Hematopoietic multipotent progenitor cell treated with erythropoietin and hydrocortisone succinate and interleukin-3 and kit ligand, for 17 days (in vitro differentiated cells): ENCODE data around the gene AGBL4.

Experiments
- DNase-seq: peaks from one replicate; pipeline ENCODE4 v3.0.0-alpha.2; 2015; ENCODE audit warnings: low spot score

The AGBL4 gene

DNA sequence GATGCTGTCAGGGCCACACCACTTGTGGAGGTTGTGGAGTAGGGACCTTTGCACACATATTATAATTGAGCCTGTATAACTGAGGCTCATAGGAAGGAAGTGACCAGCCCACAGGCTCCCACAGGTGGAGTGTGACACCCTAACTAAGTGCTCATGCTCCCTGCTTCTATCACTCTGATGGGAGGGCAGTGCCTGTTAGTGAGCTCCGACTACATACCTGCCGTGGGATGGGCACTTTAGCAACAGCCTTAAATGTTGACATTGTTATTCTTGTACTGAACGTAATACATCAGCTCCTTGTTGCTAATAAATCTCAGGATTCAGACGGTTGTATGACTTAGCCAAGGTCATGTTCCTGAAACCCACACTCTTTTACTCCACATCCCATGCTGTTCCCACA, 1305.0 kb downstream of the AGBL4 start:
- no peak for DNase-seq

DNA sequence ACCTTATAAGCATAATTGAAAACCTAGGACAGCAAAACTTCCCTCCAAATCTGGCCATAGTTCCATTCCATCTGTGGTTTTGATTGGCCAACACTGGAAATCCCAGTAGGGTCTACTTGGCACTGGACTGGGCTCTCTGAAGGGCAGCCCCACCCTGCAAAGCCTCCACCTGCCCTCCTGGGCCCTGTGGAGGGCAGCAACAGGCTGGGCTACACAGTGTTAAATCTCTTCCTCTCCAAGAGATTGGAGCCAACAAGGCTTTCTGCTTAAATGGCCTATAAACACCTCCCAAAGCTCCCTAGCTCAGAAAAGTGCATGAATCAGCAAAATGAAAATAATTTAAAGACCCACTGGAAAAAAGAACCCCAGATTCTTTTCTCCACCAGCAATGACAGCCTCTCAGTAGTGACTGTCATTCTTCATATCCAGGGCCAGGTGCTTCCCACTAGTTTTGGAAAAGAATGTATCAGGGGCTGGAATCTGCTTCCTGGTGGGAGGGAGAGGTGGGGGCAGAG, 1305.6 kb downstream of the AGBL4 start:
- DNase-seq = no peak

DNA sequence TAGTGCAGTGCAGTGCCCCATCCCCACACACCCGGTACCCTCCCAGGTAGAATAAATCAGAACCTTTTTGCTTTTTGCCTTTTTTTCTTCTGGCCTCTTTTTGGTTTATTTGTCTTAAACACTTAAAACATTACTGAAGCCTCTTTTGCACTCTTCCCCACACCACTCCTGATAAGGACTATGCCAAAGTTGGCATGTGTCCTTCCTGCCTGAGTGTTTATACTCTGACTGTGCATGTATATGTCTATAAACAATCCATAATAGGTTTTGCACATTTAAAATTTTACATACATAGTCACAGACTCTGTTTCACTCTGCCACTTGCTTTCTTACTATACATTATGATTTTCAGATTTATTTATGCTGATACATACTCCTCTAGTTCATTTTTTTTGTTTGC, 1306.7 kb downstream of the AGBL4 start:
- DNase-seq = no peak

DNA sequence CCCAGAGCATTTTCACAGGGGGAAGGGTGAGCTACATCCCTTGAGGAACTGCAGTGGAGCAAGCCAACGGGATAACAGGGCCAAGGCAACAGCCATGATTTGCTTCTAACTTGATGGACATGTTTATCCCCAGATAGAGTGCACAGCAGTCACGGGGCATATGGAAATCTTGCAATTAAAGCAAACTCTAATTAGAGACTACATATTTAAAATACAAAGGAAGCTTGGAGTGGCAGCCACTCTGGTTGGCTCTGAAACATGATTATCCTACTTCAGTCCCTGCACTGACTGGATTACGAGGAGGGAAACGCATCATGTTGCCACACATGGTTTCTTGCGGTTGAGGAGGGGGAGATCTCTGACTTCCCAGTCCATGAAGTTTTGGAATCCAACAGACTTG, 1307.8 kb downstream of the AGBL4 start:
- no peak for DNase-seq

DNA sequence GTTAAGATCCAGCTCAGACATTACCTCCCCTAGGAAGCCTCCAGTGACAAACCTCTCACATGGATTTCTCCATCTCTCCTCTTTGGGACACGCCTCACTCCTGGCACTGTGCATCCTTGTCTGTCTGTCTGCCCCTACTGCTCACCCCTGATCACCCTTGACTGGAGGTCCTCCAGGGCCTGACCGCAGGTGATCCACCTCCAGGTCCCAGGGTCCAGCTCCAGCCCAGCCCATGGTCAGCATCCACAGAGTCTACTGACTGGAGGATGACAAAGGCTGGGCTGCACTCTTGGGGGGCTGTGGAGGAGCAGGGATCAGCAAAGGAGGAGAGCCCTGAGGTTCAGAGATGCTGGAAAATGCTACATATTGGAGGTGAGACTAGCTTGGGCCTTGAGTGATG, 1312.8 kb downstream of the AGBL4 start:
- DNase-seq = no peak

DNA sequence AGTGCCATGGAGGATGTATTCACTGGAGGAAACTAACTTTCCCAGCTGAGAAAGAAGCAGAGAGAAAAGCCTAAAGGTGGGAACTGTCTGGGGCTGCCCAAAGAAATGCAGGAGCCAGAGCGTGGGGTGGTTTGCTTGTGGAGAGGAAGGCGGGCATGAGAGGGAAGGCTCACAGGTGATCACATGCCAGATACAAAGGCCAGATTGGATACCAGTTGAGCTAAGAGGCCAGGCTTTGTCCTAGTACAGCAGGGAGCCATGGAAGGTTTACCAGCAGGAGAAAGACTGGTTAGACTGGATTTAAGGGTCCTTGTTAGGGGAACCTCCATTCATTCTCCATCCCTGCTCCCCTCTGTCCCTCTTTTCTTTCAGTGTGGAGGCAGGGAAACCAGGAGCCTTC, 1313.4 kb downstream of the AGBL4 start:
- DNase-seq = no peak

DNA sequence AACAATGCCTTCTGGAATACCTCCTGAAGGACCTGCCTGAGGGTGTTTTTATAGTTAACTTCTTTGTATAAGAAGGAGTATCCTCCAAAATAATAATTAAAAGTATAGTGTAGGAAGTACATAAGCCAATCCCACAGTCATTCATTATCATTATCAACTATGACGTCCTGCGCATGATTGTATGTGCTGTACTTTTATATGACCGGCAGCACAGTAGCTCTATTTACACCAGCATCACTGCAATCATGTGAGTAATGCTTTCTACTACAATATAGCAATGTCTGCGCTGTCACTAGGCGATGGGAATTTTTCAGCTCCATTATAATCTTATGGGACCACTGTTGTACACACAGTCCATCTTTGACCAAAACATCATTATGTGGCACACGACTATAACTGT, 1319.0 kb downstream of the AGBL4 start:
- no peak for DNase-seq

DNA sequence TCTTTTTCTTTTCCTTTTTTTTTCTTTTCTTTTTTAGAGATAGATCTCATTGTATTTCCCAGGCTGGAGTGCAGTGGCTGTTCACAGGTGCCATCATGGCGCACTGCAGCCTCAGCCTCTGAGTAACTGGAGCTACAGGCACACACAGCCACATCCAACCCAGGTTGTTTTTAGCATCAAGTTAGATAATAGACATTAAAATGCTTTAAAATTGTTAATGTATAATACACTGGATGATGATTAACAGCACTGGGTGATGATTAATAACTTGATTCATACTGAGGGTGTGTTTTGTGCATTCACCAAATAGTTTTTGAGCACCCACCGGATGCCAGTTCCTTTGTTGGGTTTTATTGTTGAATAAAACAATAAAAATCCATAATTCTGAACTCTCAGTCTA, 1322.3 kb downstream of the AGBL4 start:
- no peak for DNase-seq

DNA sequence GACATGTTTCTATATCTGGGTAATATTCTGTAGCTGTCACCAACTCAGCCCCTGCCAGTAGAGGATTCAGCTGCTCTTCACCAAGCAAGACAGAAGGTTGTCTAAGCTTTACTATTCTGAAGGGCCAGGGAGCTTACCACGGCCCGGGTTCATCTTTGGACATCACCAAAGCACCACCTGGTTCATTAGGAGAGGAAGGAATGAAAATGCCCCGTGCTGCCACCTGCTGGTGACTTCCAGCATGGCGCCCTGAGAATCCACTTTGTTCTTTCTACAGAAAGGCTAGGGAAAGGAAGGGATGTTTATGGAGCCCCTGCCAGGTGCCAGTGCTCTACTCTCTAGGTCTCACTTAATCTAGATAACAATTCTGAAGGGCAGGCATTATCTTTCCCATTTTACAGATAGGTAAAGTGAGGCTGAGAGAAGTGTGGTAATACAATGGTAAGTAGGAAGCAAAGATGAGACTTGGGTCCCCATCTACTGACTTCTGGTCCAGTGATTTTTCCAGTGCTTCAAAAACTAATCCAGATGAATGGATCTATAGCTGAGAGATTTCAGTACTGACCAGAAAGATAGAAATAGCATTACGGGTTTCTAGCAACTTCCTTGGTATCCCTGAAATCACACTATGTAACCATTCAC, 1326.6 kb downstream of the AGBL4 start:
- DNase-seq = peak; percentile 46

DNA sequence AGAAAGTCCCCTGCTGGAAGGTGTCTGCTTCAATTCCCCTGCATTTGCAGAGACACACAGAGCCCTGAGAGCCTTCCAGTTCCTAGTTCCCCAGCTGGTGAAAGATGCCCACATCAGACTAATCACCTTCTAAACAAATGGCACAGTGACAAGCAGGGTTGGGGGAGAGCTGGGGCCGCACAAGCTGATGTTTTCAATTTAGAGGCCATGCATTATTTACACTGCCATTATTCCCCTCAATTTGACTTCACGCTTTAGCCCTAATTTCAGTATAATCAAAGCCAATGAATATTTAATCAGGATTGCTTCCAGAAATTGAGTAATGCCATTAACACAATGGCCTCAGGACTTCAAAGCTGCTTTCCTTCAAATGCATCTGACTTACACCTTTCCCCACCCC, 1328.6 kb downstream of the AGBL4 start:
- DNase-seq = no peak

DNA sequence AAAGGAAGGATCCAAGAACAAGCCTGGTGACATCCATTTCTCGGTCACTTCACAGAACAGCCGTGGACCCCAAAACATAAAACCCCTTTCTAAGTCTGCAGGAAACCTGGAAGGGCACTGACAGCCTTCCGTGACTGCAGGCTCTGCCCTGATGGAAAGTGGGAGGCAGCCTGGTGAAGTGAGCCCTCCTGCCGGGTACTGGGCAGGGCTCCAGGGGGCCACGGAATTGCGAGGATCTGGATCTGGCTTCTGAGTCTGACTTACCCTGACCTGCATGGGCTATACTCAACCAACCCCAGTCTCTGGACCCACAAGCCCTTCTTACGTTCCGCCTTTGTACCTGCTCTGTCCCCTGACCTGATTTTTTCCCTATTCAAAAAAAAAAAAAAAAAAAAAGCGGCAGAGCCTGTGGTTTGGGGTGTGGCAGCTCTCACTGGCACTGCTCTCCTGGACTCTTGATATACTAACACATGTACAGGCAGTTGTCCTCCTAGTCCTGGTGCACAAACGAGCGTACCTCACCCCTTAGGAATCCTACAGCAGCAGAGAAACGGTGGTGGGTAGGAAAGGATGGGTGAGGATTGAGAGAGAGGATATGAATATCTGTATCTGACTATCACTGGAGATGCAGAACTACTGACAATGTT, 1330.0 kb downstream of the AGBL4 start:
- DNase-seq = no peak

DNA sequence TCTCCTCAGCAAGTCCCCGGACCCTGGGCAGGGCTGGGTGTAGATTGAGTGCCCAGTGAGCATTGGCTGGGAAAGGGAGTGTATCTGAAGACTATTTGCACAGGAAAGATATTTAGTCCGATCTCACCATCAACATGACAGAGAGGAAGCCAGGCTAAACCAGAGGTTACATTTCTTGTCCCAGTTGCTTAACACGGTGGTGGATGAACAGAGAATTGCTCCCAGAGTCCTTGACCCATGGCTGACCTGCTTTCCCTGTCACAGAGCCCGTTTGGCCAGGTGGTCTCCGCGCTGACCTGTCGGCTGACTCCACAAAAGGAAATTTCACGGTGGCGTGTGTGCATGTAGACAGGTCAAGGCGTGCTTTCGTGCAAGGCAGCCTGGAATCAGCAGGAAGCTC, 1330.6 kb downstream of the AGBL4 start:
- DNase-seq = no peak

DNA sequence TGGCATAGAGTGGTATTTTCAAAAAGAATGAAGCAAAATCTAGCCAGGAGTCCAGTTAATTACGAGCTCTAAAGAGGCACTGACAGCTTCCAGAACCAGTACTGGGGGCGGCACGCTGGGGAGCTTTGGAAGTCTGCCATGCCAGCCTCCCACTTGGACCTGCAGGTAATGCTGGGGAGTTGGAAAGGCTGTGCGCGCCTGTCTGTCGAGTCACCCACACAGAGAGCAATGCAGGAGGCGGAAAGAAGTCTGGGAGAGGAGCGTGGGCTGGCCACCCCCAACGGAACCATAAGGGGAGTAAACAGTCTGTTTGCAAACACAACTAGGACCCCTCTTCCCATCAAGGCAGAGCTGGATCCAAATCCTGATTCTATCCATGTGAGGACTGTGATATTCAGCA, 1331.5 kb downstream of the AGBL4 start:
- DNase-seq = no peak

DNA sequence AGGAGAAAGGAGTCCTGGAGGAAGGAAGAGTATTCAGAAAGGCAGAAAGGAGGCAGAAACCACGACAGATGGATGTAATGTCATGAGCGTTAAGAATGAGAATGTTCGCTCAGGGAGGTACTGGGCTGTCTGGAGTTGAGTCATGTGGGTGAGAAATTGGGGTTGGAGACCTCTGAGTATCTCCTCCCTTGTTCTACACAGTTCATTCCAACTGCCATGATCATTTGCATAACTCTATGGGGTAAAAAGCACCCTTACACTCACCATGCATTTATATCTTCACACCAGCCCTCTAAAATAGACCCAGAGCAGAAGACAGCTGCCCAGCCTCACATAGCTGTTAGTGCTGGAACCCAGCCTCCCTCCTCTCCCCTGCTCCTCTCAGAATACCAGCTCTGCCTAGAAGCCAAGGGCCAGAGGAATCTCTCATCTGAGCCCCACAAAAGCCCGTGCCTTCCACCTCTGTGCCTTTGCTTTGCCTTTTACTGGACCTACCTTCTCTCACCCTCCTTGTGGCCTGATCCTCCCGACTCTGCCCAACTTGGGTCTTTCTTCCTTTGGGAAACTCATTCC, 1332.2 kb downstream of the AGBL4 start:
- DNase-seq = no peak

DNA sequence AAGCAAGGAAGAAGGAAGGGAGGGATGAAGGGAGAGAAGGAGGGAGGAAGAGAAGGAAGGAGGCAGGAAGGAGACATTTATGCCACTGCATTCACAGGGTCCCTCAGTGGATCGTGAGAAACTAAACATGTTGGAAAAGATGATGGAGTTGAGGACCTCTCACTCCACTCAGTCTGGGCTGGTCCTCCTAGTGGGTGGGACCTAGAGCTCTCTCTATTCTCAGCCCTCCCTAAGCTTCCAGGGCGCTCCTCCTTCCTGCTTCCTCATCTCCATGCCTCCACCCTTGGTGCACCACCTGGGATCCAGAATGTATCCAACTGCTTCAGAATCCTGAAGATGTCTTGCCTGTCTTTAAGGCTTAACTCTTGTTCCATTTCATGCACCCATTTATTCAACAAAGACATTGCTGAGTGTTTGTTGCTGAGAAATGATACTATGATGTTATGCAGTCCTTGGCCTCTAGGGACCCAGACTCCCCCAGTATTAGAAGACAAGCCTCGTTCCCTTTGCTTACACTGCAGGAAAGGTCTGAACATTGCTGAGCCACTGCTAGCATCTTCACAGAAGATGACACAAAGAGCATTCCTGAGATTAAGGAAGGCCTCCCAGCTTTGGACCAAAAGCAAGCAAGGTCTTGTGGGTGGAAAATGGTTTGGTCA, 1335.5 kb downstream of the AGBL4 start:
- no peak for DNase-seq

DNA sequence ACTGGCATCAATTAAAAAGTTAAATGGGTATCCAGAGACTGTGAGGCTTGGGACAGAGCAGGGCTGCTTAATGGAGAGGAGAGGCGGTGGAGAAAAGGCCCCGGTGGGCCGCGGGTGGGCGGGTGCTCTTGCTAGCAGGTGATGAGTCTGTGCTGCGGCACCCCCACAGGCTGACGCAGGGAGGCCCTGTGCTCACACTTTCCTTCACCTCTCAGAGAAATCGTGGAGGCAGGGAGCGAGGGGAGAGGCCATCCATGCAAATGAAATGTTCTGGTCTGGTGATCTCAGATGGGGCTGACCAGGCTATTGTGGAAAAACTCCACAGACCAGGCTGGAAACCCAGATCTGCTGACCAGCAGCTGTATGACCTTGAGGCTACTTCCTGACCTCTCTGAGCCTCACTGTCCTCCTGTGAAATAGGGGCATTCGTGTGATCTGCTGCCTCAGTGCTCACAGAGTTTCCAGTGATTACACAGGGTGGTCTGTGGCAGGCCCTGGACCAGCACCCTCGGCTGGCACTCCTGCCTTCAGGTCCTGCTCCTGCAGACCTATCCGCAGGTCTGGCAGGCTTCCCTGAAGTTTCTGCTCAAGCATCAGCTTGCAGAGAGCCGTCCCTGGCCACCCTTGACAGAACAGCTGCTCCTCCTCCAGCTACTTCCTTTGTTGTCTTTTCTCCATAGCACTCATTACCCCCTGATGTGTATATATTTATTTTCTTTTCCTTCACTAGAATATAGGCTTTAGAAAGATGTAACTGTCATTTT, 1336.3 kb downstream of the AGBL4 start:
- DNase-seq = no peak

DNA sequence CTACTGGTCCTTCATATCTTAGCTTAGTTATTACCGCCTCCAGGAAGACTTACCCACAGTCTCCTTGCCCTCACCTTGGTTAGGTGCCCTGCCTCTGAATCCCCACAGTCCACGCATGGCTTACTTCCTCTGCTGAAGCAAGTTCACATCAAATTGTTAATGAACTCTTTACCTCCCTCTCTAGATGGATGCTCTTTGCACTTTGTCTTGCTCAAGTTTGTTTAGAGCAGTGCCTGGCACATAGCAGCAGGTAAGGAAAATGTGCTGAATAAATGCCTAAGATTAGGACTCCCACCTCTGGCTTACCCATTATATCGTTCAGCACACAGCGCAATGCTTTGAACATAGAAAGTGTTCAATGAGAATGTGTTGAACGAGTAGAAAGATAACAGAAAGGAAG, 1337.6 kb downstream of the AGBL4 start:
- no peak for DNase-seq

DNA sequence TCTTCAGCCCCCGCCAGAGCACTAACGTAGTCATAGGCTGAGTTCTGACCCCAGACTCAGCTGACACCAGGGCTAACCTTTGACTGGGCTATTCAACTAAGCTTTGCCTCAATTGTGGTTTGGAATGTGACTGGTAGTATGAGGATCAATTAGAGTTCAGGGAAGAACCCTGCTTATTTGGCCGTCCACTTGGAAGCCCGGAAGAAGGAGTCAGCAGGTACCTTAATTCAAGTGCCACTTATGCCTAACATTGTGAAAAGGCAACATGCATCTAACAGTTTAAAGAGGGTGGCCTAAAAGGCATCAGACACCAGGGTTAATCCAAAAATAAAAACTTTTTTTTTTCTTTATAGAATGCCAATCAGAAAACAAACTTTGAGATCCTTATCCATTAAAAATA, 1339.4 kb downstream of the AGBL4 start:
- no peak for DNase-seq

DNA sequence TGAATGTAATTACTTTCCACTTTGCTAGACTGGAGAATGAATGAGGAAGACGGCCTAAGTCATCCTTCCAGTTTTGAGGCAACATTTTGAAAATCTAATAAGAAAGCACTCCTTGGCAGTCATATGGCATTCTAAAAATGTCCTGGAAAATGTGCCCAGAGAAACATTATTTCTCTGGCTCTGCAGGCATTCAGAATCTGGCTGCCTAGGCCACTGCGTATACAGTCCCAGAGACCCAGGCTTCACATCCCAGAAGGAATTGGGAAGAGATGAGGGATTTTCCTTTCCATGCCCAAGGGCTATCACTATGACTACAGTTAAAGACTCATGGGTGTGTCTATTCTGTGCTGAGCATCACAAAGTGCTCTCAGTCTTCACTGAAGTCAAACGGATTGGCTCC, 1339.9 kb downstream of the AGBL4 start:
- DNase-seq = no peak

DNA sequence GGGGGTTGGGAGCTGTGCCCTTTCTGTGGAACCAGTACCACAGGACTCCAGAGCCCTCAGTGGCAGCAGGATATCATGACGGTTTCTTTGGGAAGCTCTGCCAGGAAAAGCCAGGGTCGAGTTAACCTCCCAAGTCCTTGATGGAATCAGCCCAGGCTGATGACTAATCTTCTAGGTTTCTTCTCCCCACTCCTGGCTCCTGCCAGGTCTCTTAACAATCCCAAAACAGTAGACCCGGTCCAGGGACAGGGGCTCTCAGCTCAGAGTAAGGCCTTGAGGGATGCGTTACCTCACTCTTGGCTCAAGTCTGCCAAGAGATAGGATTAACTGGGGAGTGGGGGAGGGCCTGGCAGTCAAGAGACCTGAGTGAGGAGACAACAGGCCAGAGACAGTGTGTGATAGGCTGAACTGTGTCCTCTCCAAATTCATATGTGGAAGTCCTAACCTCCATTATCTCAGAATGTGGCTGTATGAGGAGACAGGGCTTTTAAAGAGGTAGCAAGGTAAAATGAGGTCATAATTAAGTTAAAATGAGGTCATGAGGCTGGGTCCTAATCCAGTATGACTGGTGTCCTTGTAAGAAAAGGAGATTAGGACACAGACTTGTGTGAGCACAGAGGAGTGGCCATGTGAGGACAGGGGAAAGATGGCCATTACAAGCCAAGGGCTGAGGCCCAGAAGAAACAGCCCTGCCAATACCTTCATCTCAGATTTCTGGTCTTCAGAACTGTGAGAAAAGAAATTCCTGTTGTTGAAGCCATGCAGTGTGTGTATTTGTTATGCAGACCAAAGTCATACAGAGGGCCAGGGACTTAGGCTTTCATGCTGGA, 1342.1 kb downstream of the AGBL4 start:
- no peak for DNase-seq

DNA sequence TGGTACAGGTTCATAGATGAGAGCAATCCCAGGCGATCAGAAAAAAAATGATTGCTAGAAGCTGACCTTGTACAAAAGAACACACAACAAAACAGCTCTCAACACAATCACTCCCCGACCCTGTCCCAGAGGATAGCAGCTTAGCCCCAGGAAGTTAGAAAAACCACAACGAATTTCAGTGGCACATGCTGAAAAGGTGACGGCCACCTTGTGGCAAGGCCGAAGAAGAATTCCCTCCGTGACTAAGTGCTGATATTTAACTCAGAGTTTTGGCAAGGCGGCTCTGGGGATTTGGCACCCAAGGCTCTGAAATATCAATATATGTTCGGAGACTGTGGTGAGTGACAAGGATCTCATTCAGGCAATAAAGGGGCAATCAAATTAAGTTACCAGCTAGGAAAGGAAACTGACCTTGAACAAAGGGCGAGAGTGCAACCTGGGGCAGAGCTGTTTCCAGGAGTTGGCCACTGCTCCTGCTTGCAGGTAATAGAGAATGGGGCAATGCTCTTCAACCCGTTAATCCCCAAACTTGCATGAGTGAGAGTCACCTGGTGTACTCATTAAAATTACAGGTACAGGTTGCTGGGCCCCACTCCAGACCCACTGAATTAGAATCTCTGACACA, 1343.2 kb downstream of the AGBL4 start:
- DNase-seq = no peak
